Left renal cortex interstitium (tissue), 4 donors: ENCODE results near the gene EBPL. TPM values are rescaled to one million over a fixed set of nuclear protein-coding genes. Genes with fewer than 3 reads are reported as not detected.
"Not testable (repeated sequence)": the region's sequence is repeated elsewhere in the genome, so short reads cannot be mapped to it uniquely, and the experiment has no call there.

Experiments used
- DNase-seq, 4 donors: peaks; one replicate each; pipeline ENCODE4 v3.0.0-alpha.2; 2013; ENCODE audit warnings: low read depth in 4 of 4, low spot score in 2 of 4, missing footprints in 1 of 4
- polyA plus RNA-seq, 4 donors: library from polyadenylated mRNA; unstranded; fragments of 120-200 nt; gene quantifications; one replicate each; pipeline ENCODE4 v1.2.1, GENCODE V29; 2013; ENCODE audit not compliant: insufficient read length in 4 of 4

EBPL gene
- 10 to 100 TPM; 45.2 to 65.8 (median 54.0) TPM for polyA plus RNA-seq

DNA sequence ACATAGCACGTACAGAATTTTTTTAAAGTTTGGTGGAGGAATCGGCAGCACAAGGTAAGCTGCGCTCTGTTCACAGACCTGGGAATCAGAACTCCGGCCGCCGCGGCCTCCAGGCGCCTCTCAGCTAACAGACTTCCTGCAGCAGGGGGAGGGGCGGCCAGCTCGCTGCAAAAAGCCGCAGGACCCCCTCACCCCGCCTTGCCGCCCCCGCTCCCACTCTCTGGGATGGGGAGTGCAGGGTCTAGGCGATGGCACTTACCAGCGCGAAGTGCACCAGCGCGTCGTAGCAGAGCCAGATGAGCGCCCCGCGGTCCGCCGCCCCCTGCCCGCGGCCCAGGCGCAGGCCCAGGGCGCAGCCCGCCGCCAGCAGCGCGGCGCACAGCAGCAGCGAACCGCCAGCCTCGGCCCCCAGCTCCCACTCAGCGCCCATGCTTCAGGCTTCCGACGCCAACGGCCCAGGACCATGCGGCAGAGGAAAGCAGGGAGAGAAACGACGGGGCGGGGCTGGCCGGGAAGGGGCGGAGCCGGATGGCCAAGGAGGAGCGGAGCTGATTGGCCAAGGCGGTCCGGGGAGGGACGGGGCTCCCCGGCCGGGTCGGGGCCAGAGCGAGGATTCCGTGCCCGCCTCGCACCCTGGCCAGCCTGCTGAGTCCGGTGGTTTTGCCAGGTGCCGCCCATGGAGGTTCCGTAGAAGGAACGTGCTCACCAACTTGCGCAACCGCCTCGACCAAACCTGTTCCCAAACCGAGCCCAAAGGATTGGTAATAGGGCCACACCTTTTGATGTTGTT is at the start of gene EBPL:
EBPL (minus strand) TSS at position 492 of the 790 bp plus-strand sequence; CDS start at position 430, 62 bp downstream.
- peak in 3 of 4 donors; percentile 76 to 88 (median 86) for DNase-seq

DNA sequence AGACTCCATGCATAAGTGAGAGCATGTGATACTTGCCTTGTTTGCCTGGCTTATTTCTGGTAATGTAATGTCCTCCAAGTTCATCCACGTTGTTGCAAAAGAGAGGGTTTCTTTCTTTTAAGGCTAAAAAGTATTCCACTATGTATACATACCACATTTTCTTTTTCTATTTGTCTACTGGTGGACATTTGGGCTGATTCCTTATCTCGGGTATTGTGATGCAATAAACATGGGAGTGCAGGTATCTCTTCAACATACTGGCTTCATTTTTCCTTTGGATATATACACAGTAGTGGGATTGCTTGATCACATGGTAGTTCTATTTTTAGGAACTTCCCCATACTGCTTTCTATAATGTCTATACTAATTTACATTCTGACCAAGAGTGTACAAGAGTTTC is 49.6 kb upstream of the EBPL start:
- no peak for DNase-seq

DNA sequence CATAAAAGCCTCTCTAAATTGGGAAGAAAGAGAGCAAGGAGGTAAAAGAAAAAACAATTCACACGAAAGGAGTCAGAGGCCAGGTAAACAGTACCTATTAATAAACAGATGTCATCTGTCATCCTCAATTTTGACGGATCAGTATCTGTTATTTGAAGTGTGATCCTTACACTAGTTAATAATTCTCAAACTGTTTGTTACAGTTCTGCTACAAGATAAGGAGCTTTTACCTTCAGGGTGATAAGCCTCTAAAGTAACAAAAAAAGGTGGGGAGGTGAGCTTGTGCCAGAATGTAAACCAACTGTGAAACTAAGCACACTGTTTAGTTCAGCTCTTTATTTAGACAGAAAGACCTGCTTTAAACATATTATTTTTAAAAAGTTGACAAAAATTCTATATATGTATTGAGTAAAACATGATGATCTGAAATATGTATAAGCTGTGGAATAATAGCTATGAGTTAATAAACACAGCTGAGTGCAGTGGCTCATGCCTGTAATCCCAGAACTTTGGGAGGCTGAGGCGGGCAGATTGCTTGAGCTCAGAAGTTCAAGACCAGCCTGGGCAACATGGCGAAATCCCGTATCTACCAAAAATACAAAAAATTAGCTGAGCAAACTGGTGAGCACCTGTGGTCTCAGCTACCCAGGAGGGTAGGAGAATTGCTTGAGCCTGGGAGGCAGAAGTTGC is 48.4 kb upstream of the EBPL start:
- DNase-seq, result no peak

DNA sequence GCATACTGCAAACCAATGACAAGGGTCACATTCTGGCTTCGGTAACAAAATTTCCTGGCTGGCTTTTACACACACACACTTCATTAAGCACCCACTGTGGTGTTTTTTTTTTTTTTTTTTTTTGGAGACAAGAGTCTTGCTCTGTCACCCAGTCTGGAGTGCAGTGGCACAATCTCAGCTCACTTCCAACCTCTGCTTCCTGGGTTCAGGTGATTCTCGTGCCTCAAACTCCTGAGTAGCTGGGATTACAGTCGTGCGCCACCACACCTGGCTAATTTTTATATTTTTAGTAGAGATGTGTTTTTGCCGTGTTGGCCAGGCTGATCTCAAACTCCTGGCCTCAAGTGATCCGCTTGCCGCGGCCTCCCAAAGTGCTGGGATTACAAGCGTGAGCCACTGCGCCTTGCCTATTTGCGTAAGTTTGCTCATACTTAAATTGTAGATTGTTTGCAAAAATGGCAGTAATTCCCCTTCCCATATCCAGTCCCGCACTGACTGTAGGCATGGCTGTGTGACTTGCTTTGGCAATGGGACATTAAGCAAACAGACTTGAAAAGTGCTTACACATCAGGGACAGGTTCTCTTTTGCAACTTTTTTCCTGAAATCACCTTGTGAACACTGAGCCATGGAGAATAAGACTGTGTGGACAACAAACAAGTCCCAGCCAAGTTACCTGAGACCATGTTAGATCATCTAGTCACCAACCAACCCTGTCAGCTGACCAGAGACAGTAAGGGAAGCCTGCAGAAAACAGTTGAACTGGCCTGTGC is 42.1 kb upstream of the EBPL start:
- DNase-seq, result no peak

DNA sequence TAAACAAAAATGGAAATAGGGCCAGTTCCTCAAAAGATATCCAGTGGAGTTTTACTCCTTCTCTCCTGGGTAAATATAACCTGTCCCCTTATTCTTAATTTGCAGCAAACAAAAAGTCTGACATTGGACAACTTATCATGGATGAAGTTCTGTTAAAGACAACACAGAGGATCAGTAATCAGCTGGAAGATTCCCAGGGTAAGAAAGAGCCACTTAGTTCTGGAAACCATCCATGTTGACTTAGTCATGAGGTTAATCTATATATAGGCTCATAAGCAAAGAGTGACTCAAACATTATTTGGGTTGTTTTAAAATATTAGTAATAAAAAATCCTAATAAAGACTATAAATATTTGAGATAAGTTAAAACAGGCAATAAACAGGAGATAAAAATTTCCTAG is 40.5 kb upstream of the EBPL start:
- no peak for DNase-seq

DNA sequence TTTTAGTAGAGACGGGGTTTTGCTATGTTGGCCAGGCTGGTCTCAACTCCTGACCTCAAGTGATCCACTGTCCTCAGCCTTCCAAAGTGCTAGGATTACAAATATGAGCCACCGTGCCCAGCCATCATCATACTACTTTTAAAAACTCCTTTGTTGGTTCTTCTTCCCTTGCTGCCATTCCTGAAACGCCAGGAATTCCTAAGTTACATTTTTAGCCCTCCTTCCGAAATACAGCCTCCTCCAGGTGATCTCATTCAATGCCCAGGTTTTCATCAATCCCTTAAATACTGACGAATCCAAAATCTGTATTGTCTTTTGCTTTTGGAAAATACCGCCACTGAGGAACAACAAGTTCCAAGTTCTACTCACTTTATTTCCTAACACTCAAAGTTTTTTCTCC is 25.3 kb upstream of the EBPL start:
- DNase-seq, result no peak

DNA sequence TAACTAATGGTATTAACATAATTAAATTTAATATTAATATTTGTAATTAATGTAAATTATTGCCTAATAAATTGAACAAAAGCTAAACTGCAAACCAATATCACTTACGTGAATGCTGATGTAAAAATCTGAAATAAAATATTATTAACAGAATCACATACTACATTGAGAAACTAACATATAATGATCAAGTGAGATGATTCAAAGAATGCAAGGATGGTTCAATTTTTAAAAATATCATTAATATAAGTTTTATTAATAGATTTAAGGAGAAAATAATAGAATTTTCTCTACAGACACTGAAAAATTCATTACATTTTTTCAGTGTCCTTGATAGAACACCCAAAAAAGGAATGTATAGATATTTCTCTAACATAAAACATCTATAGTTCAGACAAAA is 23.5 kb upstream of the EBPL start:
- no peak for DNase-seq

DNA sequence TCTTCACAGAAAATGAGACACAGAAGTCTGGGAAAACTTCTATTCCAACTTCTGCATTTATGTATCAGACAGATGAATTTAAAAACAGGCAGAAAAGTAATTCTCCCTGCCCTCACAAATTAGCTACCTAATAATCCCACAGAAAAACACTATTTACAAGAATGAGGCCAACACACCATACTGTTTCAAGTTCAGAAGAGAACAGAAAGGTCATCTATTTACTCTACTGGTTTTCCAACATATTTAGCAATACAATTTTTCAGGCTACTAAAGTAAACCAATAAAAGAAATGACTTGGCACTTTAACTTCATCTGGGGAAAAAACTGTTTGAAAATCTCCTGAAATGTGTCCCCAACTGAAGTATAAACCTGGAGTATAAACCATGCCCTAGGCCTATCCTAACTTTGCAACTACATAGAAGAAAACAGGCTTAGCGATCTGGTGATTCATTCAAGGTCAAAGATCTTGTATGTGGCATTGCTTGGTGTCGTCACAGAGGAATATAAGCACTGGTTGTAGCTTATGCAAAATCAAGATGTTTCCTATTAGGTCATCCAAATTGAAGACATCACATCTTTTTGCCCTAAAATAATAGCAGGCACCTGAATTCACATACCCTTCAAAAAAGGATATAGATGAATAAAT is 20.1 kb upstream of the EBPL start:
- DNase-seq, result no peak

DNA sequence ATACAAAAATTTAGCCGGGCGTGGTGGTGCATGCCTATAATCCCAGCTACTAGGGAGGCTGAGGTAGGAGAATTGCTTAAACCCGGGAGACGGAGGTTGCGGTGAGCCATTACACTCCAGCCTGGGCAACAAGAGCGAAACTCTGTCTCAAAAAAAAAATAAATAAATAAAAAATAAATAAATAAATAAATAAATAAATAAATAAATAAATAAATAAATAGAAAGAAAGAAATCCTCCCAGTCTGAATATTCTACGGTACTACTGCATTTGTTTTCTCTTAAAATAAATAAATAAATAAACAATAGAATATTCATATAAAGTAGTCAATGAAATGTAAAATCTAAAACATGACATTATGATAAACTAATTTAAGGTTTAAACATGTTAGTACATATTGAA is 13.0 kb upstream of the EBPL start:
- DNase-seq, result not testable (repeated sequence)

DNA sequence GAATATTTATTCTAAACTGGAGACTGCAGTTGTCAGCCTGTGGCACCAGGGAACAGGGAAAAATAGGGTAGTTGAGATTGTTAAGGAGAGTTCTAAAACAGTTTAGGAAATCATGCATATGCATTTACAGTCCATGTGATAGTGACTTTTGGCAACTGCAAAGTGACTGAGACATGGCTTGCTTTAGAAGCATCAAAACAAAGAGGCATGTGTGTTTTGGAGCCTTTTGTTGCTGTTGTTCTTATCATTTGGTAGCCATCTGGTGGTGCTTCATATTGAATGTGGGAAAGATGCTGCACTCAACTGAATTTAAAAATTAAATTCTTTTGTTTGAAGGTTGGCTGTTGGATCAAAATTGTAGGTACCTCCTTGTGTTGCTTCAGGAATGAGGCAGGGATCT is 10.2 kb upstream of the EBPL start:
- DNase-seq, result no peak

DNA sequence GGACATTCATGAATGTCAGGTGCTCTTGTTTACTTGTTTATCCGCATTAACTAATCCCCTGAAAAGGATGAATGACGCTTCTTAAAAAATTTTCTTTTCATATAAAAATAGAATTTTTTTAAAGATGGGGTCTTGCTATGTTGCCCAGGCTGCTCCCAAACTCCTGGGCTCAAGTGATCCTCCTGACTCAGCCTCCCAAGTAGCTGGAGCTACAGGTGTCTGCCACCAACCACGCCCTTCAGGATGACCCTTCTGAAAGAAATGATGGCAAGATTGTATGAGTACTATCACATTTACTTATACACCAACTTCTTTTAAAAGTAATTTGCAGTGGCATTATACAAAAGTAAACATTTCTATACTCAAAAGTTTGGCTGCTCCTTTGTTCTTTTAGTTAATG is 6.2 kb upstream of the EBPL start:
- DNase-seq, result no peak

DNA sequence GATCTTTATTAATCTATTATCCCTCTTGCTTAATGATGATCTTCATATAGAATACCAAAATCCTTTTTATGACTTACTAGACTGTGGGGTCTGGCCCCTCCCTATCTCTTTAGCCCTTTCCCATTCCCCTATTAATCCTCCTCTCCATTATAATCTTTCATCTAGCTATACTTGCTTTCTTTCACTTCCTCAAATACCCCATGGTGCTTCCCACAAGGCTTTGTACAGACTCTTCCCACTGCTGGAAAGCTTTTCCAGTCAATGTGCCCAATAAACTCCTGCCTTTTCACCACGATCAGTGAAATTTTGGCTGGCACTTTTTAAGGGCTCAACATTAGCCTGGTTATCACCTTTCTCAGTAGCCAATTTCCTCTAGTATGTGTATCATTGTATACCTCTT is 3.2 kb upstream of the EBPL start:
- DNase-seq, result no peak

DNA sequence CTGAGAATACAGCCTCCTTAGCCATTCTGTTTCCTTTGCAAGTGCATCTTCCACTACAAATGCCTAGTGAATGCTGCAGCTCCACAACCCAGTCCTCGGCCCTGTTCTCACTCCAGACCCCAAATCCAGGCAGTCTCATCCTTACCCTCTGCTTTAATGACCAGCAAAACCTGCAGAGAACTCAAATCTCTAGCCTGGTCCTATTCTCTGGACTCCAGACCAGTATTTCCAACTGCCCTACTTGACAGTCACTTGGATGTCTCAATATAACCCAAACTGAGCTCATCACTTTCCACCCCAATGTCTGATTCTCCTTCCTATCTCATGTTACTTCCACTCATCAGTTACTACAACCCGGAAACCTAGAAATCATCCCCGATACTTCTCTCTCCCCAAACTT is 2.6 kb upstream of the EBPL start:
- no peak for DNase-seq

DNA sequence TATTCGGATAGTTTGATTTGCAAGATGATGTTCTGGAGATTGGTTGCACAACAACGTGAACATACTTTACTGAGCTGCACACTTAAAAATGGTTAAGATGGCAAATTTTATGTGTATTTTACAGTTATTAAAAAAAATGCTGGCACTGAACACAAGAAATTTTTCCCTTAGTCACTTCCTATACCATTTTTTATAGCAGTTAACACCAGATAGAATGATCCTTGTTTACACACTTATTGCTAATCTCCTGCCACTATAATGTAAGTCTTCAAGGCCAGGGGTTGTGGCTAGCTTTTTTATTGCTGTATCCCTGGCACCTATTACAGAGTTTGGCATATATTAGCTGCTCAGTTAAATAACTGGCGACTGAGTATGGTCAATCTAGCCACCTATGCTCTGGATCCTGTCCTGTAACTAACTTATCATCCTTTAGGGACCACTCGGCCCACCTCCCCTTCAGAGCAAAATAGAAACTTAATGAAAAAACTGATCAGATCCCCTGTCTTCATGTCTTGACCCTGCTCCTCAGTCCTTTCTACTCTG is 2.0 kb upstream of the EBPL start:
- DNase-seq, result no peak

DNA sequence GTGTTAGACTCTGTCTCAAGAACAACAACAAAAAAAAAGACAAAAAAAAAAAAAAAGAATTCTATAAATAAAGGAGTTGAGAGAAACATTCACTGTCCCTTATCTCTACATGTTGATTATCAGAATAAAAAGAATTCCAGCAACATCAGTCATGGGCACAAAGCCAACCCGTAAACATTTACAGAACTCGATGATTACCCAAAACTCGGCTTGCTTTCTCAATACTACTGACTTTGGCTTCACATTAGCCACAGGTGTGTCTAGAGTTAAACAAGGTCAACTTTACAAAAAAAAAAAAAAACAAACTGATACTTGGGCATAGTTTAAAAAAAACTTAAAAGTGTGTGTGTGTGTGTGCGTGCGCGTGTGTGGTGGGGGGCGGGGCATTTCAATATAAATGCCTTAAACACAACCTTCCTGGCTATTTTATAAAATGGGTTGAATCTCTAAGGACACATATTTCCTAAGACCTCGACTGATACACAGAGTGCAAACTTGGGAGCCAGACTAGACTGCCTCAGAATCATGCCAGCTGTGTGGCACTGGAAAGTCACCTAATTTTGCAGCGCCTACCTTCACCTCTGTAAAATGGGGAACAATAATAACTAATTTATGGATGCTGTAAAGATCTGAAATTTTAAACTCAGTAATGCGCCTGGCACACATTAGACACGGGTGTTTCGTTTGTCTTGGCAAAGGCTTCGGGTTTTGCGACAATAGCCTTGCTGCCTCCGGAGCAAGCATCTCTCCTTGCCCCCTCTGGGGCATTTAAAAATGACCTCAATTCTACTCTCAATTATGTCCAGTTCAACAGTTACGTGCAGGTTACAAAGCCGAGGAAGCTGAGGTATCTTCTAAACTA is 922 bp downstream of the EBPL start:
- peak in 3 of 4 donors; percentile 10 to 69 (median 30) for DNase-seq

DNA sequence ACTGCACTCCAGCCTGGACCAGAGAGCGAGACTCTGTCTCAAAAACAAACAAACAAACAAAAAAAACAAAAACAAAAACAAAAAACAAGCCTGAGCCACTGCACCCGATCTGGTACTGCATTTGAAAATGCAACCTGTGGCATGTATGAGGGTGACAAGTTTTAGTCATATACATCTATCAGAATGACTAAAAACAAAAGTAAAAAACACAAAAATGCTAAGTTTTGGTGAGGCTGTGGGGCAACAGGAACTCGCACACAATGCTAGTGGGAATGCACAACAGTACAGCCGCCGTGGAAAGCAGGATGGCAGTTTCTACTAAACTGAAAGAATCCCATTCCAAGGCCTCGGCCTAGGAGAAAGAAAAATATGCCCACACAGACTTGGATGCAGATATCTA is 7.8 kb downstream of the EBPL start:
- DNase-seq, result no peak

DNA sequence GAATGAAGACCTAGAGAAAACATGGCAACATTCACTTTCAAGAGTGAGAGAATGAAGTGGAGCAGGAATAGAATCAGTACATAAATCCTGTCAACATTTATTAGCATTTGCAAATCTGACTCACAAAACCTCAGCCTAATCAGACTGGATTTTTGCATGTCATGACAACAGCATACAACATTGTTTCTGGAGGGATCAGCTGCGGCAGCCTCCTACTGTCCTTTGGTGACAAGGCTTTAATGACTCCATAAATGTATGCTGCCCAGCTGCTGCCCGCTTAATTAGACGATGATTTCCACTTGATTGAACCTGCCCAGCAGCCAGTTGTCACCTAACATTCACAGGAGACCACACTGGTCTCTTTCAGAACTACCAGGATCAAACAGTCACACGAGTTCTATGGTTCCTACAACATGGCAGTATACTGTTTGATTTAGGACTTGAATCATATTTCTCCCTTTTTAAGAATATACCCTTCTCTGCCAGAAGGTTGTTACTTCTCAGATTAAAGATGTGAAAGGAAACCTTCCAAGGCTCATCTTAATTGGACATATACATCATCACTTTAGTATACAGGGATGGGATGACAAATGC is 9.3 kb downstream of the EBPL start:
- DNase-seq, result no peak

DNA sequence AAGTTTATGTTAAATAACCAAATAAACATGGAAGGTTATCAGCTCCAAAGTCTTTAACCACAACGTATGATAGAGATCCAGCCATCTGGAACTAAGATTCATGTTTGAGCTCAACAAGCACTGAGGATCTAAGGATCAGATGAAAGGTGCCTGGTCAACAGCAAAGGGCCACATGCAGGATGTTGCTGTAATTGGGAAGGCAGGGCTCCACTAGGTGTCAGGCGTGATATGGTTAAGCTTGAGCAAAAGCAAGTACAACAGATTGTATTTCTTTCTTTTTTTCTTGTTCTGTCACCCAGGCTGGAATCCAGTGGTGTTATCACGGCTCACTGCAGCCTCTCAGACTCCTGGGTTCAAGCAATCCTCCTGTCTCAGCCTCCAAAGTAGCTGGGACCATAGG is 12.0 kb downstream of the EBPL start:
- DNase-seq, result no peak

DNA sequence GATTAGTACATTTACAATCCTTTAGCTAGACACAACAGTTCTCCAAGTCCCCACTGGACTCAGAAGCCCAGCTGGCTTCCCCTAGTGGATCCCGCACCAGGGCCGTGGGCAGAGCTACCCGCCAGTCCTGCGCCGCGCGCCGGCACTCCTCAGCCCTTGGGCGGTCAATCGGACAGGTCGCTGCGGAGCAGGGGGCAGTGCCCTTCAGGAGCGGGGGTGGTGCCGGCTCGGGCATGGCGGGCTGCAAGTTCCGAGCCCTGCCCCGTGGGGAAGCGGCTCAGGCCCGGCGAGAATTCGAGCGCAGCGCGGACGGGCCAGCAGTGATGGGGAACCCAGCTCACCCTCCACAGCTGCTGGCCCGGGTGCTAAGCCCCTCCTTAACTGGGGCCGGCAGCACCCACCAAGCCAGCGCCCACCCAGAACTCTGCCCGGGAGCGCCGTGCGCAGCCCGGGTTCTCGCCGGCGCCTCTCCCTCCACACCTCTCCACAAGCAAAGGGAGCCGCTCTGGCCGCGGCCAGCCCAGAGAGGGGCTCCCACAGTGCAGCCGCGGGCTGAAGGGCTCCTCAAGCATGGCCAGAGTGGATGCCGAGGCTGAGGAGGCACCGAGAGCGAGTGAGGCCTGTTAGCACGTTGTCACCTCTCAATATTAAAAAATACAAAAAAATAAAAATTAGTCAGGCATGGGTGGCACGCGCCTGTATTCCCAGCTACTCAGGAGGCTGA is 12.9 kb downstream of the EBPL start:
- no peak for DNase-seq
